NCI-H146 treated with DMSO at 0.1 percent for 48 hours (cell line): ENCODE data around the gene SAT1.

Experiments
- DNase-seq: peaks from one replicate; lab custom pipeline; 2025; ENCODE audit not compliant: unreplicated experiment; lab: John Stamatoyannopoulos, UW

The SAT1 gene

DNA sequence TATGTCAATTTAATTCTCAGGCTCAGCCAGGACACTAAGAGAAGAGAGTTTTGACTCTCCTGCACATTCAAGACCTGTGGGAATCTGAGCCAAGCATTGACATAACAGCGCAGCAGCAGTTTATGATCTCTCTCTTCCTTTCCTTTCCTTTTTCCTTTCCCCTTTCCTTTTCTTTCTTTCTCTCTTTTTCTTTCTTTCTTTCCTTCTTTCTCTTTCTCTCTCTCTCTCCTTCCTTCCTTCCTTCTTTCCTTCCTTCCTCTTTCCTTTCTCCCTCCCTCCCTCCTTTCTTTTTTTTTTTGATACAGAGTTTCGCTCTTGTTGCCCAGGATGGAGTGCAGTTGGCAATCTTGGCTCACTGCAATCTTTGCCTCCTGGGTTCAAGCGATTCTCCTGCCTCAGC lies 21.6 kb downstream of the SAT1 start:
- no peak for DNase-seq

DNA sequence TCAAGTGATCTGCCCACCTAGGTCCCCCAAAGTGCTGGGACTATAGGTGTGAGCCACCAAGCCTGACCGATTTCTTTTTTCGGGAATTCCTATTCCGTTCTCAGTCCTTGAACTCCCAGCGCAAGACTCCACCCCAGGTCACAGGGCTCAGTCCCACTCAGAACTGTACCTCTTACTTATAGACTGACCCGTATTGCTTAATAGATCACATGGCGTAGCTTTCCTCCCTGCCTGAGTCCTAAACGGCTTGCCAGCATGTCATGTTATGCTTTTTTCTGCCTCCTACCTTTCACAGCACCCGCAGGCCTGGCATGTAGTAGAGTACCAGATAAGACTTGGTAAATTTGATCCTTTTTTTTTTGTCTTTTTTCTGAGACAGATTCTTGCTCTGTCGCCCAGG lies 22.4 kb downstream of the SAT1 start:
- no peak for DNase-seq

DNA sequence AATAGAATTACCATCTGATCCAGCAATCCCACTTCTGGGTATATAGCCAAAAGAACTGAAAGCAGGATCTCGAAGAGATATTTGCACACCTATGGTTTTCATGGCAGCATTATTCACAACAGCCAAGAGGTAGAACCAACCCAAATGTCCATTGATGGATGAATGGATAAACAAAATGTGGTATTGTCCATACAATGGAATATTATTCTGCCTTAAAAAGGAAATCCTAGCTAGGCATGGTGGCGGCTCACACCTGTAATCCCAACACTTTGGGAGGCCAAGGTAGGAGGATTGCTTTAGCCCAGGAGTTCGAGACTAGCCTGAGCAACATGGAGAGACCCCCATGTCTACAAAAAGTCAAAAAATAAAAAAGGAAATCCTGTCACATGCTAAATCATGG lies 27.3 kb downstream of the SAT1 start:
- DNase-seq = no peak

DNA sequence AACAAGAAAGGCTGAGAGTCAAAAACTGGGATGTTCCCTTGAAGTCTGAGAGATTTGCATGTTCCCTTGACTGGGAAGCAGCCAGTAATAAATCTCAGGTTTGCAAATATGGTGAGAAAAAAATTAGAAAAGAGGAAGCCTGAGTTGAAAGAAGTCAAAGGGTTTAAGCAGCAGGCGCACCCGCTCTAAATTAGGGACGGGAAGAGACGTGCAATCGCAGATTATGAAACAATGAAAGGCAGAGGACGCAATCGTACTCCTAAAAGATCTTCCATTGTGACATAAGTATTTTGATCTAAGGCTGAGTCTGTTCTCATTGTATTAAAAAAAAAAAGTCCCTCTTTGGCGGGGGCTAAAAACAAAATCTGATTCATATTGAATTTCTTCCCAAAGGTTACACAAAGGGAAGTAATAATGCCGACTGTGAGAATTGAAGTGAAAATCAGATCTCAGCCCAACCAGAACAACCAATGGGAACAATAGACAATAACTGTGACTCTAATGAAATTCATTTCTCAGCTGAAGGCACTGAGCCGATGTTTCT lies 28.2 kb downstream of the SAT1 start:
- DNase-seq = no peak

DNA sequence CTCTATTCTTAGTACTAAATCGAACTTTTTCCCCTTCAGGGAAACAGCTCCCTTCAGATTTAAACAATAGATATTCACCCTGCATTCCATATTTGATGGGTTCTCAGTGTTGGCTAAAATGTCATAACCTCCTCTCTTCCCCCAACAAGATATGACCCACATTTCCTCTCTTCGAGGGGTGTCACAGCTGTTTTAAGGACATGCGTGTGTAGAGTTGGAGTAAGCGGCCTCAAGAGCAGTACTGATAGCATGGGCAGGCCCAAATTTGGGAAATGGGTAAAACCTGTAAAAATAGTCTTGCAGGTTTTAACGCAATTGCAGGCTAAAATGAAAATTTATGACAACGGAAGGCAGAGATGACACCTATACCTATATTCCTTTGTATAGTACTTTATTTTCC lies 28.7 kb downstream of the SAT1 start:
- no peak for DNase-seq

DNA sequence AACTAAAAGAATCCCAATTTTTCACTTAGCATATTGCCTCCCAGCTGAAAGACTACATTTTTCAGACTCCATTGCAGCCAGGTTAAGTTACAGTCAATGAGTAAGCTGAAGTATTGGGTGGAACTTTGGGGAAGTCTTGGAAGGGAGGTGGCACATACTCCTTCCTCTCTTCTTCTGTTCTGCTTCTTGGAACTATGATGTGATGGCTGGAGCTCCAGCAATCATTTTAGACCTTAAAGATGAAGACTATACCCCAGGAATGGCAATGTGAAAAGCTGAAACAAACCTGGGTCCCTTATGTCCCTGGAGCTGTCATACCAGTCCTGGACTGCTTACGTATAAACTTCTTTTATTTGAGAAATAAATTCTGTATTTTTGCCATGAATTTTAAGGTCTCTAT lies 30.8 kb downstream of the SAT1 start:
- no peak for DNase-seq

DNA sequence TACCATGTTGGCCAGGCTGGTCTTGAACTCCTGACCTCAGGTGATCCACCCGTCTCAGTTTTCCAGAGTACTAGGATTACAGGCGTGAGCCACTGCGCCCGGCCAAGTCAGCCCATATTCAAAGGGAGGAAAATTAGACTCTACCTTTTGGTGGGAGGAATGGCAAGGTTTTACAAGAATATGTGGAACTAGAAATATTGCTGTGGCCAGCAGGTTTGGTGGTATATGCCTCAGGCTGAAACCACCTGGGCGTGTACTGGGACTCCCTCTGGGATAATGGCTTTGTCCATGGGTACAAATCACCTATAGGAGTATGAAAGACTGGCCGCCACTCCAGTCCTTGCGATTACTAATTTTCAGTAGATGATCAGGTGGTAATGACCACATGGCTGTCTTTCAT lies 32.4 kb downstream of the SAT1 start:
- no peak for DNase-seq

DNA sequence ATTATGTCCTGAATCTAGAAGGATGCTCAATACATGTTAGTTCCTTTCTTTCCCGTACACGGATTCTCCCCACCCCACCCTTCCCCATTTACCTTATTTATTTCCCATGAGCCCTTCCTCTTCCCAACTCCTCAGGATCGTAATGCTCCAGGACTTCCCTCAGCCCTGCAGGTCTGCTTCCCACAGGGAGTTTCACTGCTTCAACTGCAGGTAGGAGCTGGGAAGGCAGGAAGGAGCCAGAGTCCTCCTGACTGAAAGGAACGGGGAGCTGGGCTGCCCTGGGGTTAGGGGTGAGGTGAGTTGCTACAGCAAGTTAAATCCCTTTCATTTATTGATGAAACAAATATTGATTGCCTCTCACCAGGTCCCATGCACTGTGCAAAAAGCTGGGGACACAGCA lies 33.2 kb downstream of the SAT1 start:
- DNase-seq = no peak

DNA sequence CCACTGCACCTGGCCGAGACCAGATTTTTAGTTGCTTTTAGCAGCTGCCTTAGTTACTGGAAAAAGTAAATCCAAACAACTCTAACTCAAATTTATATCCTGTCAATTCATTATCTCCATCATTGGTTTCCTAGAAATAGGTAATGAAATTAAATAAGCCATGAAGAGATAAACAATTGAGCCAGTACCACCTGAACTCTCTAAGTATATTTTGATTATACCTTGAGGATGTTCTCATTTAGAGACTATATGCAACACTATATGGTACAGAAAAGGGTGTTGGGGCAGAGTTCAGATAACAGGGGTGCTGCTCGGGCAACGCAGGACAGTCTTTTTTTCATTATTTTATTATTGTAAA lies 35.0 kb downstream of the SAT1 start:
- no peak for DNase-seq

DNA sequence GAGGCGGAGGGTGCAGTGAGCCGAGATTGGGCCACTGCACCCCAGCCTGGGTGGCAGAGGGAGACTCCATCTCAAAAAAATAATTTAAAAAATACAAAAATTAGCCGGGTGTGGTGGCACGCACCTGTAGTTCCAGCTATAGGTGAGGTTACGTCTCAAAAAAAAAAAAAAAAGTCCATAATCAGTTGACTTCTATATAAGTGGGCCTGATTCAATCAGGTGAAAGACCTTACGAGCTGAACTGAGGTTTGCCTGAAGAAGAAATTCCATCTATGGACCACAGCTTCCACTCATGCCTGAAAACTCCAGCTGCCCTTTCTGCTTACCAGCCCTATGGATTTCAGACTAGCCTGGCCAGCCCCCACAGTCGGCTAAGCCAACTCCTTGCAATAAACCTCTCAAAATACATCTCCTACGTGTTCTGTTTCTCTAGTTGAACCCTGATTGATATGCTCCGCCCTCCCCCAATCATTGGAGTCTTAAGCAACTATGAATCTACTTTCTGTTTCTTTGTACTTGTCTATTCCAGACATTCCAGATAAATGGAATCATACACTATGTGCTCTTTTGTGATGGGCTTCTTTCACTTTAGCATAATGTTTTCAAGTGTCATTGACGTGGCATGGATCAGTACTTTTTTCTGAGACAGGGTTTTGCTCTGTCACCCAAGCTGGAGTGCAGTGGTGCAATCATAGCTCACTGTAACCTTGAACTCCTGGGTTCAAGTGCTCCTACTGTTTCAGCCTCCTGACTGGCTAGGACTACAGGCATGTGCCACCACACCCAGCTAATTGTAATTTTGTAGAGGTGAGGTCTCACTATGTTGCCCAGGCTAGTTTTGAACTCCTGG lies 36.6 kb downstream of the SAT1 start:
- no peak for DNase-seq

DNA sequence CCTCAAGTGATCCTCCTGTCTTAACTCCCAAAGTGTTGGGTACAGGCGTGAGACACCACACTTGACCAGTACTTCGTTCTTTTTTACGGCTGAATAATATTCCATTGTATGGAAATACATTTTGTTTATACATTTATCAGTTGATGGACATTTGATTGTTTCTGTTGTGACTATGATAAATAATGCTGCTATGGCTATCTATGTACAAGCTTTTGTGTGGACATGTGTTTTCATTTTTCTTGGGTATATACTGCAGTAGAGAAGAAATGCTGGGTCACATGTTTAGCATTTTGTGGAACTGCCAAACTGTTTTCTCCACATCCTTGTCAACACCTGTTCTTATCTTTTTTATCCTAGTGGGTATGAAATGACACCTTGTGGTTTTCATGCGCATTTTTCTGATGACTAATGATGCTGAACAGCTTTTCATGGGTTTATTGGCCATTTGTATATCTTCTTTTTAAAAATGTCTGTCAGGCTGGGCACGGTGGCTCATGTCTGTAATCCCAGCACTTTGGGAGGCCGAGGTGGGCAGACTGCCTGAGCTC lies 37.3 kb downstream of the SAT1 start:
- DNase-seq = no peak

DNA sequence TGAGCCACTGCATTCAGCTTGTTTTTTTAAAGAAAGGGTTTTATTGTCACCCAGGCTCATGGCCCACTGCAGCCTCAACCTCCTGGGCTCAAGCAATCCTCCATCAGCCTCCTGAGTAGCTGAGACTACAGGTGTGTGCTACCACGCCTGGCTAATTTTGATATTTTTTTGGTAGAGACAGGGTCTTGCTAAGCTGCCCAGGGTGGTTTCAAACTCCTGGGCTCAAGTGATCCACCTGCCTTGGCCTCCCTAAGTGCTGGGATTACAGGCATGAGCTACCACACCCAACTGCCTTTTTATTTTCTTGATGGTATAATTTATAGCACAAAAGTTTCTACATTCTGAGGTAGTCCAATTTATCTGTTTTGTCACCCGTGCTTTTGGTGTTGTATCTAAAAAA lies 38.9 kb downstream of the SAT1 start:
- DNase-seq = no peak

DNA sequence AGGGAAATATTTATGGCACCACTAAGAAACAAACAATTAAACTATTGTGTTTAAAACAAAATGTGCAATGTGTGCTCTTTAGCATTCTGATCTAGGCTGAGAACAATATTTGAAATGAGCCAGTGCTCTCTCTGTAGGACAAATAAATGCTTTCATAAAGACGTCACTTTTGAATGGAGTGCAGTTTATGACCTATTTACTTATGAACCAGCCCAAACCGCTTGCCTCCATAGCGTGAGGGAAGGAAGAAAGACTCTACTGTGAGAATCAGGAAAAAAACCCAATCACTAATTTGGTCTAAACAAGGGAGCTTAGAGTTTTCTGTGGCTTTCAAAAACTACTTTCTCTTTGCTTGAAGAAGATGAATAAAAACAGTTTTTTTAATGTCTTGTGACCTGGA lies 39.4 kb downstream of the SAT1 start:
- no peak for DNase-seq

DNA sequence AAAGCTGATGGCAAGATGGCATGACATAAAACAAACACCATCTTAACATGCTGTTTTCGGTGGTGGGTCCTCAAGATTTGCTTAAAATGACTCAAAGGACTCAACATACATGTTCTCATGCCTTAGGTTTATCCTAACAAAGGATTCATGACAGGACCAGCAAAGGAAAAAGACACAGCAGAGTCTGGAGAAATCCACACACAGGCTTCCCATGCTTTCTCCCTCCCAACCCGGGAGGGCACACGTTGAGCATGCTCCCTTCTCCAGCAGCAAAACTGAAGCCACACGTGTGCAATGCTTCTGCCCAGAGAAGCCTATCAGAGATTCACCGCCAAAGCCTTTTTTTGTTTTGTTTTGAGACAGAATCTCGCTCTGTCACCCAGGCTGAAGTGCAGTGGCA lies 39.9 kb downstream of the SAT1 start:
- DNase-seq = no peak

DNA sequence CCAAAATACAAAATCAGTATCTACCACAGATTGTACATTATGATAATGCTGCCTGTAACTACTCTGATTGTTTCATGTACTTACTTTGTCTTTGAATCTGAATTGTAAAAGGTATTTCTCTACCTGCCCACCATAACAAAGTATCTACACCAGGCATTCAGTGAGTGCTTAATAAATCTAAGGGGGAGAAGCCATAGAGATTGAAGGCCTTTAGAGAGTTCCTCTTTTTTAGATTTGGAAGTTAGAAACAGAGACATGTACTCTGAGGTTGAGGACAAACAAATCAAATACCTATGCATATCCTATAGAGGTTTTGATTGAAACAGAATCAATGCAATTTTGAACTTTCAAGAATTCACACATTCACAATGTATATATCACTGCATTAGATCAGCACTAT lies 42.7 kb downstream of the SAT1 start:
- DNase-seq = no peak

DNA sequence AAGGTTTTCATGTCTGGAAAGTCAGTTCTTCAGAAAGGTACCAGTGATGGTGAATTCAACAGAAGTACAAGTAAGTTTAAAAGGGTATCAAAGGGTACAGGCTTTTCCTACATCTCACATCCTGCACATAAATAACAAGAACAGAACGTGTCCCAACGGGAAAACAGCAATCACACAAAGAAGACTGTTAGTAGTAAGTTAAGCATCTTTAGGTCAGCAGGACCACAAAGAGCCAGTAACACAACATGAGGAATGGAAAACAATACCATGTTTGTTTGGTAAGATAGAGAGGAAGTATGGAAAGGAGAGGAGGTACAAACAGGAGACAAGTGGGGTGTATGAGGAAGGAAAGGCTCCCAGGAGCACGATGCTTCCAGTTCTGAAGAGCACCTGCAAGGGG lies 43.2 kb downstream of the SAT1 start:
- no peak for DNase-seq

DNA sequence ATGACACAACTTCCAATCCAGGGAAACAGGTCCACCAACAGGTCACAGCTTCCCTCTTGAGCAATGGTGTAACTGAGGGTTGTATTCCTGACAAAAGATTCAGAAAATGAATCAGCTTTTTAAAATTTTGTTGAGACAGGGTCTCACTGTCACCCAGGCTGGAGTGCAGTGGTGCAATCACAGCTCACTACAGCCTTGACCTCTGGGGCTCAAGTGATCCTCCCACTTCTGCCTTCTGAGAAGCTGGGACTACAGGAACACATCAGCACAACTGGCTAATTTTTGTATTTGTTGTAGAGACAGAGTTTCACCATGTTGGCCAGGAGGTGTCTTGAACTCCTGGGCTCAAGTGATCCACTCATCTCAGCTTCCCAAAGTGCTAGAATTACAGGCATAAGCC lies 43.7 kb downstream of the SAT1 start:
- no peak for DNase-seq

DNA sequence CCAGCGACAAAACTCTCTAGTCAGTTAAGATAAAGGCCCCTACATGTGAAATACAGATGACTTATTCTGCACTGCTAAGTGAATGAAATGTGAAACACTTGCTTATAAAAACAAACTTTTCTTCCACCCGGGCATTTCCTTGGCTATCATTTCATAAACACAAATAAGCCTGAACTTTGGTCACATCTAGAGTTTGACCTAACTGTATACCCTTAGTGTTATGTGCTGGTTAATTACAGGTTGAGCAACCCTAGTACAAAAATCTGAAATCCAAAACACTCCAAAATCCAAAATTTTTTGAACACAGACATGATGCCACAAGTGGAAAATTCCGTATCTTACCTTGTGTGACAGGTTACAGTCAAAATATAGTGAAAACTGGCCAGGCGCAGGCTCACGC lies 45.9 kb downstream of the SAT1 start:
- no peak for DNase-seq

DNA sequence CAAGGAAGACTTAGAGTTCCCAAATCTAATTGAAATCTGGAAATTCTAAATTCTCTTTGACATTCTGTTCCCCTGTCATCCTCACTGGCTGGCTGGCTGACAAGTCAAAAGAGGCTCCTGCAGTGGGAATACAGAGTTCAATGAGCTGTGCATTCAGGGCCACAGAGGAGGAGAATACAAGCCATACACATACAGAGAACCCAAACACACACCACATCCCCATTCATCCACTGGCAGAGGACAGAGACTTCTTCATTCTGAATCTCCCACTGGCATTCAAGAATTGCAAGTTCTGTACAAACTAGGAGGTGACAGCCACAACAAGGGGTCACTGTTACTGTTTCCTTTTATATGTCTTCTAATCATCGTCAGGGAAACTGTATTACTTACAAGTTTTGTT lies 49.7 kb downstream of the SAT1 start:
- no peak for DNase-seq
